IPS-NIHi11 (cell line): ENCODE data around the gene AGAP1.

ENCODE experiments used
- DNase-seq: peaks from one replicate; pipeline ENCODE4 v3.0.0; 2012; ENCODE audit warnings: mixed read lengths, low spot score

AGAP1 gene

DNA sequence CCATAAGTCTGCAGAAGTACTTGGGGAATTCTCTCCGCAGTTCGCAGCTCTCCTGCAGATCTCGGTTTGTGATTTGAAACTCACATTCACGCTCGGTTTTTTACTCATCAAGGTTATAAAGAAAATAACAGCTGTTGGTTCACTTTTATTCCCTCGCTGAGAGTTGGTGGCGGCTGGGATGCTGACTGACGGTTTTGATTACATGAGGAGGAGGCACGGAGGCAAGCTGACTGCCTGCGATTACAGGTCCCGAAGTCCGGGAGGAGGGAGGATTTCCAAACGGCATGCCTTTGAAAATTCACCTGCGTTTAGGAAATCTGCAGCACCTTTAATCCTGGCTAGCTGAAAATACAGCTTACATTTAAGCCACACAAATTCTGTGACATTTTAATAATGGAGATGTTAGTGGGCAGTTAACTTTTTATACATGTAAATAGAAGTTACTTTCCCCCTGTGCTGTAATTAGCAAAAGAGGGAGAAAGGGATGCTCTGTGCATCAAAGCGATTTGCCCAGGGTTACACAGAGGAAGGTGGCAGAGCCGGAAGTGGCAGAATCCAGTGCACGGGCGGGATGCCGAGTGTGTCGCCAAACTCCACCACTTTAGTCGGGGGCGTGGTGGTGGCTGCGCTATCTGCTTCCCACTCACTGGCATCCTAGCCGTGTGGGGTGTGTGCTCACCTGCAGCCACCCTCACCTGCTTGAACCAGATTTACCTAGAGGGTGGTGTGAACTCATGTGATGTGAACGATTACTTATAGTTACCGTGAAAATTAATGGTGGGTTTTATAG is 14.7 kb downstream of the AGAP1 start:
- no peak for DNase-seq

DNA sequence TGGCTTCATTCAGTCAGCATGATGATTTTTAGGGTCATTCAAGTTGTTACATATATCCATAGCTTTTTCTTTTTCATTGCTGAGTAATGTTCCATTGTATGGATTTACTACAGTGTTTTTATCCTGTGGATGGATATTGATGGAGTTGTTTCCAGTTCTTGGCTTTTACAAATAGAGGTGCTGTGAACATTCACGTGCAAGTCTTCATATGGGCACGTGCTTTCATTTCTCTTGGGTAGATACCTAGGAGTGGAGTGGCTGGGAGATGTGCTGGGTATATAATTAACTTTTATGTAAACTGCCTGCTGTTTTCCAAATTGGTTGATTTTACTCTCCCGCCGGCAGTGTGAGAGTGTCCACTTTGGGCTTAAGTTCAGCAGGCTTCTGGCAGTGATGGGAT is 16.5 kb downstream of the AGAP1 start:
- DNase-seq = no peak

DNA sequence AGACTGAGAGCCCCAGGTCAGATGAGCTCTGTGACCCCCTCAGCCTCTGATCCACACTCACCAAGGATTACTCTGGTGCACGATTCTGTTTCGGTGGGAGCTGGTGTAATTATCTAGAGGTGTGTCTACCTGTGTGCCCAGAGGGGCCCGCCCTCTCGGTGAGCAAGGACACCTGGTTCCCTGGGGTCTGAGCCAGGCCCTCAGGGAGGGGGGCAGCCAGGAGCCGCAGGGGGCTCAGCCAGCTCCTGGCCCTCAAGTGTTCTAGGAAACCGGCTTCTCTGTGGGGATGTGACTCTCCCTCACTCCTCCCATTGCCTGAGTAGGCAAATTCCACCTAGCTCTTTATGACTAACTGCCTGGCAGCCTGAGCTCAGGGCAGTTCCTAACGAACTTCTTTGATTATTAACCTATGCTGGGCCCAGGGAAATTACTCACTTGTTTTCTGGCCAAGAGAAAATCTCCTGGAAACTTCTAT is 17.4 kb downstream of the AGAP1 start:
- DNase-seq = peak; percentile 69

DNA sequence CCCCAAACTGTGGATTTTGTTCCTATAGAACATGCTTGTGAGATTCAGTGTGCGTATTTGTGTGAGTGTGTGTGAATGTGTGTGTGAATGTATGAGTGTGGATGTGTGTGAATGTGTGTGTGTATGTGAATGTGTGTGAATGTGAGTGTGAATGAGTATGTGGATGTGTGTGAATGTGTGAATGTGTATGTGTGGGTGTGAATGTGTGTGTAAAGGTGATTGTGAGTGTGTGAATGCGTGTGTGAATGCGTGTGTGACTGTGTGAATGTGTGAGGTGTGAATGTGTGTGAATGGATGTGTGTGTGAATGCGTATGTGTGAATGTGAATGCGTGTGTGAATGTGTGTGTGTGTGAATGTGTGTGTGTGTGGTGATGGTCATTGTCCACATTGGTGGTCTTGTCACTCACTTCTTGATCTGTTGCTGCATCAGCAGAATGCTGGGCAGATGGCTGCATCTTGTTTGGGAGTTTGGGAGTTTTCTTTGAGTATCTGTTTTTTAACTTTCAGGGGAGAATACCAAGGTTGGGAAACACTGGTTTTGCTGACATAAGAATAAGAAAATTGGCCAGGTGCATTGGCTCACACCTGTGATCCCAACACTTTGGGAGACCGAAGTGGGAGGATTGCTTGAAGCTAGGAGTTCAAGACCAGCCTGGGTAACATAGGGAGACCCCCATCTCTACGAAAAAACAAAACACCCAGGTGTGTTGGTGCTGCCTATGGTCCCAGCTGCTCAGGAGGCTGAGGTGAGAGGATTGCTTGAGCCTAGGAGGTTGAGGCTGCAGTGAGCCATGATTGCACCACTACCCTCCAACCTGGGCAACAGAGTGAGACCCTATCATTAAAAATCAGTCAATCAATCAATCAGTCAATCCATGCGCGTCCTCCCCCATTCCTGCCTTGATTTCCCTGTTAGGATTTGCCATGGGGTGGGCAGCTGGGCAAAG is 18.2 kb downstream of the AGAP1 start:
- no peak for DNase-seq

DNA sequence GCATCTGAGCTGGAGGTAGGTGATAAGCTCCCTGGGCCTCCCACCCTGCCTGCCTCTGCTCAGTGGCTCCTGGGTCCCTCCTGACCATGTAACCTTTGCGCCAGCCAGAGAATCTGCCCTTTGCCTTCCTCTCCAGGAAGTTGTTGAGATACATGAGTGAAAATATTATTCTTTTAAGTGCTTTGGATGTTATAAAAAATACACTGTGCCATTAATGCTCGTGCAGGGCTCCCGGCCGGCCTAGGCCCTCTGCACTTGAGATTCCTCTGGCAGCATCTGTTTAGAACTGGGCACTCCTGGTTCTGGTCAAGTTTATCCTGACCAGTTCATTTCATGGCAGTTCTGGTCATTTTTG is 18.8 kb downstream of the AGAP1 start:
- no peak for DNase-seq

DNA sequence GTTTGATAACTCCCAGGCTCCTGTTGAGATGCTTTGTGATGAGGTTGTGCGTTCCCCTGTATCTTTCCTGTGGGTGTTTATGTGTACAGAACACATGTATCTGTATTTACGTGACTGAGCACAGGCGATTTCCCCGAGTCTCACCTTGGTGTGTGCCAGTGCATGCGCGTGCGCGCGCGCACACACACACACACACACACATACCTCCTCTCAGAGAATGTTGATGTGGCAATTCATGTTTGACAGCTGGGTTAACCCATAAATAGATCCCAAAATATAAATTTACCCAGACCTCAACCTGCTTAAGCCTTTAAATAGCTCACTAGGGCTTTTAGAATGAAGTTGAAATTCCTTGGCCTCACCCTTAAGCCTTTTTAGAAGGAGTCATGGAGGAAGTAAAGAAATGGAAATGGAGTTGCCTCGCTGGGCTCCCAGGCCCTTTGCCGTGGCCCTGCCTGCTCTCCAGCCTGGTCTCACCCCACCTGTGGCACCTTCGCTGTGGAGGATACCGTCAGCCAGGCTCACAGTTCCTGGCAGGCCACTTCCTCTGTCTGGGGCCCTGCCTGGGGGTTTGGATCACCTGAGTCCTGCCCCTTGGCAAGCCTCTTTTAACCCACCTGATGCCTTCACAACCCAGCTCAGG is 20.3 kb downstream of the AGAP1 start:
- no peak for DNase-seq

DNA sequence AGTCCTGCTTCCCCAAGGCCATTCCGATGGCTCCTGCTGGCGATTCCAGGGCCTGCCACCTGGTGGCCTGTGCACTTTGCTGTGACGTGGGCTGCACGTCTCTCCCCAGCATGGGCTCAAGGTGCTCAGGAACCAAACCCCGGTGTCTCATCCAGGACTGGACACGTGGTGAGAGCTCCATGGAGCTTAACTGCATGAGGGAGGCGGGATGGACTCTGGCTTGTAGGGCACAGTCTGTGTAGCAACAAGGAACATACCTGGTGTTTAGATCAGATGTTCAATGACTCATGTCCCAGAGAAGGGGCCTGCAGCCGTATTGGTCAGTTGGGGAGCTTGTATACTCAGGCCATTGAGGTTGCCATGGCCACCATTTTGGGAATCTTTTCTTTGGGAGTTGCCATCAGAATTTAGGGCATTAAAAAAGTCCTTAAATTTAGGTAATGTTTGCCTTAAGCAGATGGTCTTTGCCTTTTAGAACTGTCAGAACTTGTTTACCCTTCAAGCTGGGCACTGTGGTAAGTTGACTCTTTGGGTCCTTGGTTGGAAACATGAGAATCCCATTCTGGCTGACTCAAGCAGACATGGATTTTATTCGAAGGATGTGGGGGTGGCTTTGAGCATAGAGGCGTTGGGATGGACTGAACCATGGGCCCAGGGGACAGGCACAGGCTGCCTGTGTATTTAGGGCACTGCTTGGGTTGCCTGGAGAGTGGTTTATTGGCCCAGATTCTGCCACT is 21.0 kb downstream of the AGAP1 start:
- peak; percentile 56 for DNase-seq

DNA sequence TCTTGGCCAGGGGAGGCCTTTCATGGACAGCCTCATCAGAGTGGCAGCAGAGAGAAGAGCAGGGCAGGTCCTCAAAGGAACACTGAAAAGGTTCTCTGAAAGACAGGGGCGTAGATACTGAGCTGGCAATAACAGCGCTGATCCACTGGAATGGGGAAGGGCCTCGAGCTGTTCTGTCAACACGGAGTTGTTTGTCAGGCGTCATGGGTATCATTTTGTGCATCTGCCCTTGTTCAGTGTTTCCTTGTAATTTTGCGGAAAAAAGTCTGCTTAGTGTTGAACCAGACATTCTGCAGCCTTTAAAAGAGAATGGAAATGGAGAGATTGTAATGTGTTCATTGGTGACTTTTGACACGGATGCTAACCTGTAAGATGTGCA is 21.5 kb downstream of the AGAP1 start:
- DNase-seq = no peak

DNA sequence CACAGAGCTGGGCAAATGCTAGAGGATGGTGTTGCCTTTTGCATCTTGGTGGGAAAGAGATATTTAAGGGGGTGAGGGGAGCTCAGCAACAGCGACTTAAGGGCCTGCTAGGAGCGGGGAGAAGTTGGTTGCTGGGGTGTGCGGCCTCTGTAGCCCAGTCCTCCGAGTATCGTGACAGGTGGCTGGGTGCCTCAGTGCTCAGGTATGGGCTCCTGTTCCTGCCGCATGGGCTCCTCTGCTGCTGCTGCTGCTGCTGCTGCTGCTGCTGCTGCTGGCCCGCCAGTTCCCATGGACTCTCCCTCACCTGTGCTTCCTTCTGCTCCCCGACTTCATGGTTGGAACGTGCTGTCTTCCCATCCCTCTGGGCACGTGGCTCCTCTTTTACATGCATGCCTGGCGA is 22.0 kb downstream of the AGAP1 start:
- DNase-seq = no peak

DNA sequence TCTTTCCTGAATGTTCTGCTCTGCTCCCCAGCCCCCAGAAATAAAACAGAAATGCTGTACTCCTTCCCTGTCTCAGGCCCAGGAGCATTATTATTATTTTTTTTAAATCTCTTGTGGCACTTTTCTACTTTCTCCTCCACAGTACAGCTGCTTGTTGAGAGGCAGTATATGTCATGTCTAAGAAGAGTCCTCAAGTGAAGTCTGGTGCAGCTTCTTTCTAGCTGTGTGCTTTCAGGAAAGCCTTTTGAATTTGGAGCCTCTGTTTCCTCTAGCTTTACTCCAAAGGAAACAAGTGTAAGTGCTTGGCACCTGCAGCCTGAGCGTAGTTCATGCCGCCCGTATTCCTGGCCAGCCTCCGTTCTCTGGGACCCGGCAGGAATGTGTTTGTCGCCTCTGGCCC is 22.4 kb downstream of the AGAP1 start:
- DNase-seq = no peak

DNA sequence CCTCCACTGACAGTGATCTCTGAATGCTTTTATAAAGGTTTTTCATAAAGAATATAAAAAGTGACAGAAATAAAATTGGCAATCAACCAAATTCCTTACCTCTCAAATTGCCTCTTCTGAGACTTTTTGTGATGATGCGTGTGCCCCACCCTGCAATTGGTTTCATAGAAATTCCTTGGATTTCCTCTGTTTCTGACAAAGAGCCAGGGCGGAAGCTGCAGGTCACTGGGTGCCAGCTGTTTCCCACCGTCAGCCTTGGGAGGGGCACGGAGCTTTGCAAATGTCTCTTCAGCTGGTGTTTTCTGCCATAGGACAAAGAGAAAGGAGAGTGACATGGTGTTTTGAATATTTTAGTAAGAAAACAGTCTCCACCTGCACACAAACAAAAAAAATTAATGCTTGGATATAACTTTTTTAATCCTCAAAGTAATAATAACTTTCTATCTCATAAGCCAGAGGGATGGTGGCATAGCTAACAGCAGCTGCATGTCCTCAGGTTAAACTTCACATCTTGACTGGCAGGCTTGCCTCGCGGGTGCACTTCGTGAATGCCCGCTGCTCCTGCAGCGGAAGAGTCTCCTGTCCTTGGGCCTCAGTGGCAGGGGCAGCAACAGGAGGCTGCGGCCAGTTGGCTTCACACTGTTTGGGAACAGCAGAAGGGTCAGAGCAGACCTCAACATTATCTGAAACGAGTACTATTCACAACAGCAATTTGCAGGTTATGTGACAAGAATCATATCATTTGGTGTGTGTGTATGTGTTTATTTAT is 24.7 kb downstream of the AGAP1 start:
- no peak for DNase-seq

DNA sequence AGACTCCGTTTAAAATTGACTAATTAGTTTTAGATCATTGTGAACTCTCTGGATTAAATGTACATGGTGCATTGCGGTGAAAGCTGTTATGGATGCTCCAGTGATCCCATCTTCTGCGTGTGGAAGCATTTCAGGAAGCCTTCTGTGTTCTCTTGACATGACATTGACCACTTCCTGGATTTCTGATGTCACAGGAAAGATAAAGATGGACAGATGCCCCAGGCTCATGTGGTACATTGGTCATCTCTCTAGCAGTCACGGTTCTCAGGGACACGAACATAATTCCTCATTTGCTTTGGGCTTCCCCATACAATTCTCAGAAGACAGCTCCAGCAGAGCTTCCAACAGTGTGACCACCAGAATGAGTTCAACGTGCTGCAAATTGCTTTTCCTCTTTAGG is 26.9 kb downstream of the AGAP1 start:
- no peak for DNase-seq

DNA sequence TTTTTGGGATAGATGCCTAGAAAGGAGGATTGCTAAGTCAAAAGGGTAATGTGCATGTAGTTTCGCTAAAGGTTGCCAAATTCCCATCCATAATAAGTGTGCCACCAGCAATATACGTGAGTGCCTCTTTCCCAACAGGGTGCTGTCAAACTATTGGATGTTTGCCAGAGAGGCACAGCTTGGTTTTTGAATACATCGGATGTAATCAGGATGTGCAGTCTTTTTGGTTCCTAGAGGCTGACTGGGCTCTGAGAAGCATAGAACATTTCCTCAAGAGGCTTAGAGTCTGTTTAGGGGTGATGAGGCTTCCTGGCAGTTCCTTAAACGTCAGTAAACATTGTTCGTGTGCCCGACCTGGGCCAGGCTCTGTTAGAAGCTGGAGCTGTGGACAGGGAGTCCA is 28.0 kb downstream of the AGAP1 start:
- DNase-seq = no peak

DNA sequence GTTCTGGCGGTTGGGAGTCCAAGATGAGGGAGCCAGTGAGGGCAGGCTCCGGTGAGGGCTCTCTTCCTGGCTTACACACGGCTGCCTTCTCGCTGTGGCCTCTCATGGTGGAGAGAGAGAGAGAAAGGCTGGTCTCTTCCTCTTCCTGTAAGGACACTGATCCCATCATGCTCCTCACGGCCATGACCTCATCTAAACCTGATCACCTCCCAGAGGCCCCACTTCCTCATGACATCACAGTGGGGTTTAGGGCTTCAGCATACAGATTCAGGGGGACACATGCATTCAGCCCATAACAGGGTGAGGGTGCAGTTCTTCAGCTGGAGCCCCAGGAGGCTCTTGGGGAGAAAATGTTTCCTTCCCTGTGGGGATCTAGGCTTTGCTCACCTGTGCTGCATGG is 29.2 kb downstream of the AGAP1 start:
- DNase-seq = no peak

DNA sequence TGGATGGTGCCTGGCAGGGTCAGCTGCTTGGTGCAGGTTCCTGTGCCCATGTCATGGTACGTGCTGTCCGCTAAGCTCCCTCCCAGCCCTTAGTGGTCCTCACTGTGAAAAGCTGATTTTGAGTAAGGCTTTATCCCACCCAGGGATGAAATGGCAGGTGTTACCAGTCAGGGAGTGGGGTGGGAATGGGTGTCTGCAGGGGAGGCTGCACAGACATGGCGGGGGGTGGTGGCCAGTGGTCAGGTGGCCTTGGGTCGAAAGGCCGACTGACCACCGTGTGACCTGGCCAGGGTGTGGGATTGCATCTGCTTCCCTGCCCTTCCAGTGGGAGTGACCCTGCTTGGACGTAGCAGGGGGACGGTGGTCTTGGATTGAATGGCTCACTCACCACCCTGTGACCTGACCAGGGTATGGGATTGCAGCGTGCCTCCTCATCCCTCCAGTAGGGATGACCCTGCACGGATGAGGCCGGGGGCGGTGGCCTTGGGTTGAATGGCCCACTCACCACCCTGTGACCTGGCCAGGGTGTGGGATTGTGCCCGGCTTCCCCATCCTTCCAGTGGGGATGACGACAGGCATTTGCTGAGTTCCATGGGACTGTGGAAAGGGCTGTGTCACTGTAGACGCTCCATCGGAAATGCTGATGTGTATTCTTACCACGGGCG is 29.8 kb downstream of the AGAP1 start:
- DNase-seq = no peak

DNA sequence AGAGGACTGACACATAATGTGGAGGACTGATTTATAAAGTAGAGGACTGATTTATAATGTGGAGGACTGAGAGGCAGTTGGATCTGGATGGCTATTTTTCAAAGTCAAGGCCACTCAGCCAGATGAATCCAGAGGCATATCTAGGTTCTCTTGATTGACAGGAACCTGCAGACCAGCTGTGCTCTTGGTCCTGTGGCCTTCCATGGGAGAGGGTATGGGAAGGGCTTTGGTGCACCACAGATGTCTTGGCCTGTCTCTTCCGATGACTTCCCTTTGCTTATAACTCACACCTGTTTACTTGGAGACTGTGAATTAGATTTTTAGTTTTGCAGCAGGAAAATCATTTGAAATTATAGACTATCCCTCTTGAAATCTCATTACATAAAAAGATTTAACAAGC is 32.3 kb downstream of the AGAP1 start:
- DNase-seq = no peak

DNA sequence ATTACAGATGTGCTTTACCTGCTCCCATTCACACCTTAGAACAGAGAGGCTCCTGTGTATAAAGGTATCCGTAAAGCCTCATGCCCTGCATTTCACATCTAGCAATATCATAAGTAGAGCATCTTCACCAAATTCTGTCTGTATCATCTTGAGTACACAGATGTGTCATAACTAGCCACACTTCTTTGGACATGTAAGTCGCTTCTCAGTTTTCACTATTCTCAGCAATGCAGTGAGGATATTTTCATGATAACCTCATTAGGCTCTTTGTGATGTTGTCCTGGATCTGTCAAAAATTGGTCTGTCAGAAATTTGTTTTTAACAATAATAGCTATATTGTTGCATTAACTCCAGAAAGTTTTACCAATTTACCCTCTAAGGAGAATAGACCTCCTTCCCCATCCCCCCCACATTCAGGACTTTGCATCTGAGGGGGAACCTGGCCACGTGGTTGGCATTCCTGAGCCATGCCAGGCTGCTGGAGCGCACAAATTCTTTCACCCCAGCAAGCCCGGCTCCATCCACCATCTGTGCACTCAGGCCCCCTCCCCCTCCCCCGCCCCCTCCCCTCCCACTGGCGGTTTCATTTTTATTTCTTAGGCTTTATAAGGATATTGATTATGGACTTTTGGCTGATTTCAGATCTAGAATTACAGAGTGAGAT is 34.1 kb downstream of the AGAP1 start:
- peak; percentile 72 for DNase-seq

DNA sequence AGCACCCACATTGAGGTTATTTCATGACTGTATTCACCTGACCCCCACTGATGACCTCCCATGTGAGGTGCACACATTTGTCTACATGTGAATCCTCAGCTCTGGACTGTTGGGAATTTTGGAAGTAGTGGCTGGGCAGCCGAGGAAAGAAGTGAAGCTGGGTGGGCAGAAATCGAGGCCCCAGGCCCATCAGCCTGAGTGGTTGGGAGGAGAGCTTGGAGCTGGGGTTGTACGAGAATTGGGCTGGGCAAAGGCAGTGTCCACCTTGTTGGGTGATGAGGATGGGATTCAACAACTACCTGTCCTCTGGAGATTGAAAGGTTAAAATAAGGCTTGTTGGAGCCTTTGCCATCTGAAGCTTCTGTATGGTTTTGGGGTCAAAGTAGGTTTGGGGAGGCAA is 35.8 kb downstream of the AGAP1 start:
- no peak for DNase-seq

DNA sequence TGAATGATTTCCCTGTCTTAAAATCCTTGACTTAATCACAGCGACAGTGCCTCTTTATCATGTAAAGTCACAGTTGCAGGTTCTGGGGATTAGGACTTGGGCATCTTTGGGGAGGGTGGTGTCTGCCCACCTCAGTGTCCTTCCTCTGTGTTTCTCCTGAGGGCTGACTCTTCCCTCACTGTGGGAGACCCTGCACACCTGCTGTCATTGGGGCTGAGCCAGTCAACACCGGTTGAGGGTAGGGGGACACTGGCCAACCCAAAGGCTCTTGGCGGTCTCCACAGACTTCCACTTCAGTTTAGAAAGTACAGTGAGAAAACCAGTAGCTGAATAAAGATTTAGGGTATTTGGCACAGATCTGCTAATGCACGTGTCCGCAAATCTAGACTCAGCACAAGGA is 36.9 kb downstream of the AGAP1 start:
- DNase-seq = no peak

DNA sequence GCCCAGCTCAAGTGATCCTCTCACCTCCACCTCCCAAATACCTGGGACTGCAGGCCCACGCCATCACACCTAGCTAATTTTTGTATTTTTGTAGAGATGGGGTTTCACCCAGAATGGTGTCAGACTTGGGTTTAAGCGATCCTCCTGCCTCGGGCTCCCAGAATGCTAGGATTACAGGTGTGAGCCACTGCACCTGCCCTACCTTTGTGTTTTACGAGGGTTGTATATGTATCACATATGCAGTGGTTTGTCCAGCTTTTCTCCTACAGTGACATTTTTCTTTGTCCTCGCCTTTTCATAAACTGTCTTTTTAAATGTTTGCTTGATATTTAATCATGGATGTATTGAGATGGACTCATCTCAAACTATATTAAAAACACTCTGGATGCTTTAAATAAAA is 38.5 kb downstream of the AGAP1 start:
- no peak for DNase-seq
